Transverse colon (tissue), 4 donors: ENCODE results near the gene TIMP3. TPM values are rescaled to one million over a fixed set of nuclear protein-coding genes. Genes with fewer than 3 reads are reported as not detected.

Experiments
- DNase-seq: peaks from one replicate; pipeline ENCODE4 v3.0.0-alpha.2; 2019
- H3K27ac ChIP-seq, 4 donors: fragments of 200-600 bp; sonication (generic); 2 replicates each; pipeline ENCODE4 v1.5.1; 2016 to 2018; ENCODE audit warnings: inconsistent platforms in 4 of 4
- H3K27me3 ChIP-seq: fragments of 200-600 bp; sonication (generic); 2 replicates; pipeline ENCODE4 v1.5.1; 2017; ENCODE audit warnings: inconsistent platforms
- H3K36me3 ChIP-seq, 4 donors: fragments of 200-600 bp; sonication (generic); 2 replicates each; pipeline ENCODE4 v1.5.1; 2017 to 2019; ENCODE audit warnings: inconsistent platforms in 4 of 4
- H3K4me1 ChIP-seq, 4 donors: fragments of 200-600 bp; sonication (generic); 2 replicates each; pipeline ENCODE4 v1.5.1; 2017 to 2020; ENCODE audit warnings: inconsistent platforms in 4 of 4
- H3K4me3 ChIP-seq, 4 donors: fragments of 200-600 bp; sonication (generic); 1 replicate in 1 of 4; 2 replicates in 3 of 4; pipeline versions ENCODE4 v1.5.1 to v1.6.1; 2017 to 2019; ENCODE audit warnings: inconsistent platforms in 4 of 4
- H3K9me3 ChIP-seq, 2 donors: fragments of 200-600 bp; sonication (generic); 2 replicates each; pipeline ENCODE4 v1.5.1; 2017 to 2019; ENCODE audit warnings: inconsistent platforms in 2 of 2
- CTCF ChIP-seq, 5 experiments: fragments of 200-600 bp in 3 of 5; fragments of 450-650 bp in 2 of 5; sonication (generic) in 3 of 5; IDR thresholded peaks; 1 replicate in 2 of 5; 2 replicates in 3 of 5; pipeline ENCODE4 v1.5.1; 2016 to 2017; ENCODE audit warnings: antibody characterized with exemption in 5 of 5, inconsistent platforms in 3 of 5, mild to moderate bottlenecking in 2 of 5, moderate library complexity in 1 of 5
- EP300 ChIP-seq: sonication (generic); formaldehyde crosslinking; IDR thresholded peaks from one replicate; pipeline ENCODE4 v1.6.1; 2017; ENCODE audit warnings: antibody characterized with exemption, low read depth
- POLR2A ChIP-seq: fragments of 450-650 bp; IDR thresholded peaks from one replicate; pipeline ENCODE4 v1.6.1; 2016; ENCODE audit warnings: antibody characterized with exemption, mild to moderate bottlenecking, moderate library complexity
- POLR2AphosphoS5 ChIP-seq, 3 donors: sonication (generic); formaldehyde crosslinking; IDR thresholded peaks; one replicate each; pipeline ENCODE4 v1.6.1; 2016; ENCODE audit warnings: antibody characterized with exemption in 3 of 3
- WGBS, 2 donors: methylation state at CpG; one replicate each; pipeline ENCODE4 v1.1.5; 2018; ENCODE audit warnings: low coverage in 1 of 2; 5-methylcytosine and 5-hydroxymethylcytosine counted together
- in situ Hi-C, 4 donors: fragments of 200-750 bp; cut with MboI; loops; one replicate each; pipeline versions ENCODE4 v1.15.0 to v1.15.1; 2017; ENCODE audit warnings: low sequenced_read_pairs in 3 of 4, low pct_ligation_motif_present in 1 of 4, low pct_unique_long_range_greater_than_20kb in 1 of 4
- intact Hi-C: fragments of 100-400 bp; cut with DNase I; formaldehyde crosslinking; loops from one replicate; pipeline ENCODE4 v1.15.1; 2023; ENCODE audit warnings: low total_unique reads
- total RNA-seq, 4 donors: library from RNA; depleted of rRNA; stranded (reverse); fragments of >200 nt; gene quantifications; one replicate each; pipeline ENCODE4 v1.1.0, GENCODE V29; 2016

The TIMP3 gene
- total RNA-seq, 4 donors from 2014 or later, result 49.7 to 158 (median 62.4) TPM

GRCh38 chr22:32862936-32863661 is 61.6 kb downstream of the TIMP3 start:
- Histone ChIP-seq H3K27ac (no peak overlapping the region), H3K27me3 (no peaks in the 10 kb centered on the region), H3K4me3 (no peak overlapping the region), H3K4me1 (no peaks in the 10 kb centered on the region), H3K36me3 (peaks cover 0 to 3% (median 0%) of the 10 kb centered on the region in 4 donors), H3K9me3 (no peaks in the 10 kb centered on the region)
- no peak for DNase-seq
- in situ Hi-C loops (no loop called here), intact Hi-C loops (no loop called here)
- WGBS, 2 donors, result 72 to 84% methylated on average over 5 to 8 of the region's 8 CpGs
- TF ChIP-seq EP300 (no peak), POLR2A (no peak), POLR2AphosphoS5 (IDR thresholded peaks at IDR 0.05) (no peak), CTCF (IDR thresholded peaks at IDR 0.05) (no peak)

GRCh38 chr22:32864041-32864440 is 62.5 kb downstream of the TIMP3 start:
- WGBS, 2 donors, result 85 to 91% methylated on average over 2 to 3 of the region's 3 CpGs
- no peak for TF ChIP-seq POLR2AphosphoS5 (IDR thresholded peaks at IDR 0.05)
- TF ChIP-seq EP300, result no peak
- TF ChIP-seq POLR2A, result no peak
- TF ChIP-seq CTCF (IDR thresholded peaks at IDR 0.05), result no peak

GRCh38 chr22:32864596-32864995 is 63.1 kb downstream of the TIMP3 start:
- no peak for TF ChIP-seq CTCF (IDR thresholded peaks at IDR 0.05)
- TF ChIP-seq POLR2A, result no peak
- TF ChIP-seq EP300, result no peak
- TF ChIP-seq POLR2AphosphoS5 (IDR thresholded peaks at IDR 0.05), result no peak
- 78% methylated on average over 7 of the region's 7 CpGs for WGBS, 2 donors

More at GRCh38 chr22:32864041-32864440, 62.5 kb downstream of the TIMP3 start:
- Histone ChIP-seq H3K36me3 (peaks cover 0 to 3% (median 0%) of the 10 kb centered on the region in 4 donors), H3K4me3 (no peak overlapping the region), H3K27ac (no peak overlapping the region), H3K9me3 (no peaks in the 10 kb centered on the region), H3K4me1 (no peaks in the 10 kb centered on the region), H3K27me3 (no peaks in the 10 kb centered on the region)
- in situ Hi-C loops, result no loop called here
- intact Hi-C loops, result no loop called here
- no peak for DNase-seq

GRCh38 chr22:32866953-32867352 is 65.4 kb downstream of the TIMP3 start:
- Histone ChIP-seq H3K4me1 (no peaks in the 10 kb centered on the region), H3K9me3 (no peaks in the 10 kb centered on the region), H3K27ac (no peak overlapping the region), H3K36me3 (no peaks in the 10 kb centered on the region), H3K27me3 (no peaks in the 10 kb centered on the region), H3K4me3 (no peak overlapping the region)
- WGBS, 2 donors, result 74 to 100% methylated on average over 1 to 4 of the region's 4 CpGs
- intact Hi-C loops, result no loop called here
- no peak for DNase-seq
- in situ Hi-C loops, result no loop called here
- TF ChIP-seq POLR2AphosphoS5 (IDR thresholded peaks at IDR 0.05) (no peak), CTCF (IDR thresholded peaks at IDR 0.05) (no peak), EP300 (no peak), POLR2A (no peak)

More at GRCh38 chr22:32864596-32864995, 63.1 kb downstream of the TIMP3 start:
- Histone ChIP-seq H3K27ac (no peak overlapping the region), H3K4me1 (no peaks in the 10 kb centered on the region), H3K27me3 (no peaks in the 10 kb centered on the region), H3K4me3 (no peak overlapping the region), H3K9me3 (no peaks in the 10 kb centered on the region), H3K36me3 (peaks cover 0 to 3% (median 0%) of the 10 kb centered on the region in 4 donors)
- in situ Hi-C loops, result no loop called here
- DNase-seq, result no peak
- intact Hi-C loops, result no loop called here
